ENCODE data around the gene ORC4.

The ORC4 gene

DNA sequence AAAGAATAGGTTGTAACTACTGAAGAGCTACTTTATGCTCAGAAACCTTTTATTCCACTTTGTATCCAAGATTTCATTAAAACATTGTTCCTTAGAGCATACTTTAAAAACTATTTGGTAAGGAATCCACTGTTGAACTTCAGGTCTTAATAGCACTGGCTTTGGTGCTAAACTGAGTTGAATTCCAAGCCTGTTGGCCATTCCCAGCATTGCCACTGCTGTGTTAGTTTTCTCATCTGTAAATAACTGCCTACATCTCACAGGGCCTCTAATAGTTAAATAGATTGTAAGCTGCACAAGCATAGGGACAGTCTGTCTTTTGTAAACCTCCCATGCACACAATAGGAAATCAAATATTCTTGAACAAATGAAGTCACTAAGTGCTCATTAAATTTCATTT is 86.6 kb downstream of the ORC4 start:
- Mint-ChIP-seq H3K9me3 (no peaks in the 10 kb centered on the region), H3K4me3 (no peak overlapping the region), H3K4me1 (ENCODE audit: low read depth) (no peaks in the 10 kb centered on the region), H3K27me3 (ENCODE audit: low read depth) (no peaks in the 10 kb centered on the region), H3K27ac (no peak overlapping the region), H3K36me3 (ENCODE audit: low read depth) (peaks cover 16% of the 10 kb centered on the region)

- no peak overlapping the region for H3K4me3 Mint-ChIP-seq
- no peaks in the 10 kb centered on the region for H3K27me3 Mint-ChIP-seq (ENCODE audit: low read depth)
These were observed 93.4 kb downstream of the ORC4 start for GRCh38 chr2:147927053-147927588.

DNA sequence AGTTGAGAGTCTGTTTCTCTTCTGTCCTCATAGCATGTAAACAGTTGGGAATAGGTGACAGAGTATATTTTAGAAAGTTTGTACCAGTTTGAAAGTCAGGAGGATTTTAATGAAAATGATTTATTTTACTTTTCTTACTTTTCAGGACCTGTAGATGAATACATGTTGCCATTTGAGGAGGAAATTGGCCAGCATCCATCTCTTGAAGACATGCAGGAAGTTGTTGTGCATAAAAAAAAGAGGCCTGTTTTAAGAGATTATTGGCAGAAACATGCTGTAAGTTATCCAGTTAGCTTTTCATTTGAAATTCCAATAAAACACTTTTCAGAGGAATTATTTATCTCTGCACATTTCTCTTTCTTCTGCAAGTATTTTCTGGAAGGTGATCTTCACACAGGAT is 94.7 kb downstream of the ORC4 start:
- Mint-ChIP-seq H3K27ac (no peak overlapping the region), H3K4me3 (no peak overlapping the region), H3K4me1 (ENCODE audit: low read depth) (no peaks in the 10 kb centered on the region), H3K9me3 (no peaks in the 10 kb centered on the region), H3K27me3 (ENCODE audit: low read depth) (no peaks in the 10 kb centered on the region), H3K36me3 (ENCODE audit: low read depth) (peaks cover 5% of the 10 kb centered on the region)

More at GRCh38 chr2:147927053-147927588, 93.4 kb downstream of the ORC4 start:
- Mint-ChIP-seq H3K36me3 (ENCODE audit: low read depth) (peaks cover 5% of the 10 kb centered on the region), H3K4me1 (ENCODE audit: low read depth) (no peaks in the 10 kb centered on the region), H3K27ac (no peak overlapping the region), H3K9me3 (no peaks in the 10 kb centered on the region)

DNA sequence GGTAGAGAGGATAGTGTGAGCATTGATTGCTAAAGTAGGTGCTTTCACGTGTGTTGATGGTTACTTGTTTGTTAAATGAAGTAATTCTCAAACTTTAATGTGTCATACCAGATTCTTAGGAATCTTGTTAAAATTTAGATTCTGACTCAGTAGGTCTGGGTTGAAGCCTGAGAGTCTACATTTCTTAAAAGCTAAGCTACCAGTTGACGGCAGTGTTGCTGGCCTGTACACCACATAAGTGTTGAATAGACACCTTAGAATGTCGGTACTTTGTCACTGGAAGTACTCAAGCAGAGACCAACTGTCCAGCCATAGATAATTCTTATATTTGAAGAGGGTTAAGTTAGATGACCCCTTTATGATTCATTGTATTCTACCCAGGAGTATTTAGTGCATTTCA is 95.9 kb downstream of the ORC4 start:
- peaks cover 5% of the 10 kb centered on the region for H3K36me3 Mint-ChIP-seq (ENCODE audit: low read depth)
- no peaks in the 10 kb centered on the region for H3K9me3 Mint-ChIP-seq
- H3K4me1 Mint-ChIP-seq (ENCODE audit: low read depth), result no peaks in the 10 kb centered on the region
- H3K27me3 Mint-ChIP-seq (ENCODE audit: low read depth), result no peaks in the 10 kb centered on the region
- no peak overlapping the region for H3K4me3 Mint-ChIP-seq
- no peak overlapping the region for H3K27ac Mint-ChIP-seq

- Mint-ChIP-seq H3K27ac (no peak overlapping the region), H3K27me3 (ENCODE audit: low read depth) (no peaks in the 10 kb centered on the region), H3K4me3 (no peak overlapping the region), H3K36me3 (ENCODE audit: low read depth) (peaks cover 5% of the 10 kb centered on the region), H3K9me3 (no peaks in the 10 kb centered on the region), H3K4me1 (ENCODE audit: low read depth) (no peaks in the 10 kb centered on the region)
These were observed 96.7 kb downstream of the ORC4 start for GRCh38 chr2:147923846-147924245.

- Mint-ChIP-seq H3K27ac (no peak overlapping the region), H3K36me3 (ENCODE audit: low read depth) (peaks cover 4% of the 10 kb centered on the region), H3K27me3 (ENCODE audit: low read depth) (no peaks in the 10 kb centered on the region), H3K4me3 (no peak overlapping the region), H3K4me1 (ENCODE audit: low read depth) (peaks cover 2% of the 10 kb centered on the region), H3K9me3 (no peaks in the 10 kb centered on the region)
These were observed 103.4 kb downstream of the ORC4 start for GRCh38 chr2:147917161-147917560.

GRCh38 chr2:147916723-147917122 is 103.8 kb downstream of the ORC4 start:
- peaks cover 4% of the 10 kb centered on the region for H3K36me3 Mint-ChIP-seq (ENCODE audit: low read depth)
- no peaks in the 10 kb centered on the region for H3K9me3 Mint-ChIP-seq
- no peak overlapping the region for H3K27ac Mint-ChIP-seq
- peaks cover 2% of the 10 kb centered on the region for H3K4me1 Mint-ChIP-seq (ENCODE audit: low read depth)
- no peaks in the 10 kb centered on the region for H3K27me3 Mint-ChIP-seq (ENCODE audit: low read depth)
- no peak overlapping the region for H3K4me3 Mint-ChIP-seq

GRCh38 chr2:147916067-147916466 is 104.5 kb downstream of the ORC4 start:
- Mint-ChIP-seq H3K36me3 (ENCODE audit: low read depth) (peaks cover 1% of the 10 kb centered on the region), H3K4me1 (ENCODE audit: low read depth) (peaks cover 2% of the 10 kb centered on the region), H3K27ac (no peak overlapping the region), H3K27me3 (ENCODE audit: low read depth) (no peaks in the 10 kb centered on the region), H3K9me3 (no peaks in the 10 kb centered on the region), H3K4me3 (no peak overlapping the region)

DNA sequence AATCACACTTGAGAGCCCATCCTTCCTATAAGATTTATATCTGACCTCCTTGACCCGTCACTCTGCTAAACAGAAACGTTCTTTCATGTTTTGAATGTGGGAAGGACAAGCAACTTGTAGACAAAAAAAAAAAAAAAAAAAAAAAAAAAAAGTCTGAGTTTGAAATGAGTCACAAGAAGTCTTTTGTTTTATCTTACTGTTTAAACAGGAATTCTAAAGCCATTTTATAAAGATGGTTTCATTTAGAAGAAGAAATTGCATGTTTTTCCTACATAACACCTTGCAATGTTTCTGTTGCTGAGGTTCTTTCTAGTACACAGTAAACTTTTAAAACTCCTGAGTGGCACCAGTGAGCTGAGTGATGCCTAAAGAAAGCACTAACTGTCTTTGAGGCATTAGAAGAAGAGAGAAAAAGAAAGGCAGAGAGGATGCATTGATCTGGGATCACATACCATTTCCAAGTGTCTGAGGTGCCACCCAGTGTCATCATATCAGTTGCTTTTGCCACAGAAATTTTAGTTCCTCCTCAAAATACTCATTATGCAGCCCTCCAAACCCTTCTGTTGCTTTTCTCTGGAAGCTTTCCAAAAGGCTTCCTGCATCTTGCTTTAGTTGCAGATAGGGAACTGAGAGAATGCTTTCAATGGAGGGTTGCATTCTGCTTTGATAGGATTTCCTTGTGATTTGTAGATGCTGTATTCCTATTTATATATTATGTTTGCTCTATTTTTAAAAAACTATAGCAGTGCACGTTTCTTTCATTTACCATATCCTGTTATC is 106.6 kb downstream of the ORC4 start:
- Mint-ChIP-seq H3K27me3 (ENCODE audit: low read depth) (no peaks in the 10 kb centered on the region), H3K36me3 (ENCODE audit: low read depth) (peaks cover 1% of the 10 kb centered on the region), H3K4me1 (ENCODE audit: low read depth) (peaks cover 9% of the 10 kb centered on the region), H3K4me3 (no peak overlapping the region), H3K9me3 (no peaks in the 10 kb centered on the region), H3K27ac (no peak overlapping the region)

DNA sequence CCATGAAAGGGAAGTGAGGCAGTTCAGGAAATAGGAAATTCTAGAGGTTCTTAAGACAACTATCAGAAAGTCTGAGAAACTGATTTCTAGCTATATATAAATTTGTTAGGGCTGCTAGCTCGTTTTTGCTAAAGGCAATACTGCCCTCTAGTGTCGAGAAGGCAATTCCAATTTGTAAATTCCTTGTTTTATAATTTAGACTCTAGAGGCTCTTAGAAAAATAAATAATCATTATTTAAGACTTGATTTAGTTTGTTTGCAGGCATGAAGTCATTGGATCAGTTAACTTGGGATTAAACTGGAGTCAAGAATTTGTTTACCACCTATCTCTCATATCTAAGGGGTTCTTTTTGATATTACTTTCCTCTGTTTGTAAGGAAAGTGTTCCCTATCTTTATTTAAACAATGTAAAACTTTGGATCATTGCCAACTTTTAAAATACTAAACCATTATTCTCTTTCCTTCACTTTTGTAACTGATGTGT is 109.5 kb downstream of the ORC4 start:
- Mint-ChIP-seq H3K27me3 (ENCODE audit: low read depth) (no peaks in the 10 kb centered on the region), H3K4me3 (no peak overlapping the region), H3K9me3 (no peaks in the 10 kb centered on the region), H3K36me3 (ENCODE audit: low read depth) (peaks cover 5% of the 10 kb centered on the region), H3K27ac (no peak overlapping the region), H3K4me1 (ENCODE audit: low read depth) (peaks cover 9% of the 10 kb centered on the region)

GRCh38 chr2:147909178-147909577 is 111.4 kb downstream of the ORC4 start:
- no peaks in the 10 kb centered on the region for H3K27me3 Mint-ChIP-seq (ENCODE audit: low read depth)
- no peaks in the 10 kb centered on the region for H3K9me3 Mint-ChIP-seq
- no peak overlapping the region for H3K4me3 Mint-ChIP-seq
- no peak overlapping the region for H3K27ac Mint-ChIP-seq
- H3K36me3 Mint-ChIP-seq (ENCODE audit: low read depth), result peaks cover 4% of the 10 kb centered on the region
- H3K4me1 Mint-ChIP-seq (ENCODE audit: low read depth), result peaks cover 11% of the 10 kb centered on the region

DNA sequence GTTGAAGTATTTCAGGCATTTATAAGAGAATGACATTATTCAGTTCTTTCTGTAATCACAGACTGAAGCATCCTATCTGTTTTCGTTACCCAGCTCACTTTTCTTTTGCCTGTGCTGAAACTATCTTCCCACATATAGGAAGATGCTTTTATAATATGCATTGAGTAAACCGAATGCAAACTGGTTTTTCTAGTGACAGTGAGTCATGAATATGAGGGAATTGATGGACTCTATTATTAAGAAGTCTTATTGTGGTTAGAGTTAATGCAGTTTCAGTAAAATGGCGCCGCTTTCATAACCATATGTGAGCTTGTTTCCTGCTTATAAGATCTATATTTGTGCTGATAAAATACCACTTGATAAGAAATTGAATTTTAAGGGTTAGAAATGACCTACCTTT is 116.5 kb downstream of the ORC4 start:
- no peak overlapping the region for H3K4me3 Mint-ChIP-seq
- H3K27ac Mint-ChIP-seq, result no peak overlapping the region
- H3K36me3 Mint-ChIP-seq (ENCODE audit: low read depth), result peaks cover 4% of the 10 kb centered on the region
- peaks cover 3% of the 10 kb centered on the region for H3K4me1 Mint-ChIP-seq (ENCODE audit: low read depth)
- H3K27me3 Mint-ChIP-seq (ENCODE audit: low read depth), result no peaks in the 10 kb centered on the region
- no peaks in the 10 kb centered on the region for H3K9me3 Mint-ChIP-seq

DNA sequence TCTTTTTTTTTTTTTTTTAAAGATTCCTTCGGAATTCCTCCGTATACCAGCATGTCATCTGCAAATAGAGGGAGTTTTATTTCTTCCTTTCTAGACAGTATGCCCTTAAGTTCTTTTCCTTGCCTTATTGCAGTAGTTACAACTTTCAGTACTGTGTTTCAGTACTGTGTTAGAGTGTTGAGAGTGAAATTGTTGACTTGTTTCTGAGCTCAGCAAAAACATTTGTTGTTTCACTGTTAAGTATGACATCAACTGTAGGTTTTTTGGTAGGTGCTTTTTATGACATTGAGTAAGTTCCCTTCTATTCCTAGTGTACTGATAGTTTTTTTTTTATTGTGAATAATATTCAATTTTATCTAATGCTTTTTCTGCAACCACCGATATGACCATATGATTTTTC is 131.9 kb downstream of the ORC4 start:
- Mint-ChIP-seq H3K27me3 (ENCODE audit: low read depth) (no peaks in the 10 kb centered on the region), H3K27ac (no peak overlapping the region), H3K4me3 (no peak overlapping the region), H3K9me3 (no peaks in the 10 kb centered on the region), H3K36me3 (ENCODE audit: low read depth) (no peaks in the 10 kb centered on the region), H3K4me1 (ENCODE audit: low read depth) (peaks cover 2% of the 10 kb centered on the region)

GRCh38 chr2:147886136-147886535 is 134.4 kb downstream of the ORC4 start:
- Mint-ChIP-seq H3K27ac (no peak overlapping the region), H3K4me1 (ENCODE audit: low read depth) (peaks cover 2% of the 10 kb centered on the region), H3K9me3 (no peaks in the 10 kb centered on the region), H3K36me3 (ENCODE audit: low read depth) (no peaks in the 10 kb centered on the region), H3K4me3 (no peak overlapping the region), H3K27me3 (ENCODE audit: low read depth) (no peaks in the 10 kb centered on the region)

DNA sequence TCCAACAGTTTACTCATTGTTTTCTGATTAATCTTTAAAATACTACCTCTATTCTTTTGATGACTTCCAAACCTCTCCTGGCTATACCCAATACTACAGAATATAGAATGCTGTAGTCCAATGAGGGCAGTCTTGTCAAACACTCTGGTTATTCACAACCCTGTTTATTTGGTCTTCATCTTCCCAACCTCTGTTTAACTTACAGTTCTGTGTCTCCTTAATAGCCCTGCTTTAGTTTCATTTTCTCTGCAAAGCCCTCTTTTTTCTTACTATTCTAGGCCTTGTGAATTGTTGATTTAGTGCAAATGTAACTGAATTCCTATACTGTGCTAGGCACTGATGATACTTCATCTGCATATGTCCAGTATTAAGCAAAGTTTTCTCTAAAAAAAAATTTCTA is 135.7 kb downstream of the ORC4 start:
- H3K9me3 Mint-ChIP-seq, result no peaks in the 10 kb centered on the region
- H3K36me3 Mint-ChIP-seq (ENCODE audit: low read depth), result no peaks in the 10 kb centered on the region
- no peak overlapping the region for H3K4me3 Mint-ChIP-seq
- H3K27ac Mint-ChIP-seq, result no peak overlapping the region
- no peaks in the 10 kb centered on the region for H3K27me3 Mint-ChIP-seq (ENCODE audit: low read depth)
- peaks cover 2% of the 10 kb centered on the region for H3K4me1 Mint-ChIP-seq (ENCODE audit: low read depth)
